HG03064 (cell line): ENCODE results near the gene SEMA4A.
"Not testable (repeated sequence)": the region's sequence is repeated elsewhere in the genome, so short reads cannot be mapped to it uniquely, and the experiment has no call there.

Experiments used
- ATAC-seq: cut with Tn5 transposase; IDR thresholded peaks from one replicate; pipeline ENCODE4 v1.9.1; 2021; ENCODE audit warnings: low read depth; ENCODE audit not compliant: unreplicated experiment

Gene SEMA4A

GRCh38 chr1:156118177-156118868 is 35.1 kb upstream of the SEMA4A start:
- no peak for ATAC-seq

- ATAC-seq, result no peak
These were observed 33.7 kb upstream of the SEMA4A start for GRCh38 chr1:156119503-156120209.

GRCh38 chr1:156120318-156120717 is 33.1 kb upstream of the SEMA4A start:
- no peak for ATAC-seq

GRCh38 chr1:156121005-156121404 is 32.4 kb upstream of the SEMA4A start:
- not testable (repeated sequence) for ATAC-seq

GRCh38 chr1:156121457-156121856 is 31.9 kb upstream of the SEMA4A start:
- ATAC-seq, result no peak

GRCh38 chr1:156122086-156122485 is 31.3 kb upstream of the SEMA4A start:
- no peak for ATAC-seq

- no peak for ATAC-seq
These were observed 30.6 kb upstream of the SEMA4A start for GRCh38 chr1:156122519-156123355.

GRCh38 chr1:156123356-156124196 is 29.8 kb upstream of the SEMA4A start:
- no peak for ATAC-seq

GRCh38 chr1:156124557-156125483 is 28.6 kb upstream of the SEMA4A start:
- ATAC-seq, result no peak

- ATAC-seq, result not testable (repeated sequence)
These were observed 27.8 kb upstream of the SEMA4A start for GRCh38 chr1:156125544-156125943.

- ATAC-seq, result no peak
These were observed 27.2 kb upstream of the SEMA4A start for GRCh38 chr1:156126043-156126629.

GRCh38 chr1:156126630-156127534 is 26.5 kb upstream of the SEMA4A start:
- no peak for ATAC-seq

- ATAC-seq, result no peak
These were observed 25.1 kb upstream of the SEMA4A start for GRCh38 chr1:156128308-156128653.

GRCh38 chr1:156128654-156129597 is 24.5 kb upstream of the SEMA4A start:
- no peak for ATAC-seq

- ATAC-seq, result no peak
These were observed 23.5 kb upstream of the SEMA4A start for GRCh38 chr1:156129687-156130577.

GRCh38 chr1:156130578-156130942 is 22.8 kb upstream of the SEMA4A start:
- no peak for ATAC-seq
